Right forelimb (tissue), 1 donor: ENCODE data around the gene G0S2.
A peak's percentile ranks its signal among the peaks of the same experiment; 100 is the strongest.
"Not testable (repeated sequence)": the region's sequence is repeated elsewhere in the genome, so short reads cannot be mapped to it uniquely, and the experiment has no call there.

Experiments
- DNase-seq: peaks from one replicate; pipeline ENCODE4 v3.0.0-alpha.2; 2018

Gene G0S2

DNA sequence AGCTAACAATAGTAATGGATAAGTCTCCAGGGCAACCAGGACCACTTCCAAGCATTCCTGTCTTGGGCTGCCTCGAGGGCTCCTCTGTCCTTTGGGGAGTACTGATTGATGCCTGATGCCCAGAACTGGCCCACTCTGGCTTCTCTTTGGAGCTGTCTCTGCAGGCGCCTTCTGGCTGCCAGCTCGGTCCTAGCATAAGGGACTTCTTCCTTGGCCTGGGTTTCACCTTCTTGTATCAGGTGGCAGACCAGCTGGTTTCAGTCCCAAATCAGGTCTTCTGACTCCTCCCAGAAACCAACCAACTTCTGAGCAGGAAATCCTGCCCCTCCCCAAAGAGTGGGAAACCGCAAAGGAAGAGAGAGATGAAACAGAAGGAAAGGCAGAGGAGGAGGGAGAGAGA lies 10.6 kb downstream of the G0S2 start:
- DNase-seq = no peak

DNA sequence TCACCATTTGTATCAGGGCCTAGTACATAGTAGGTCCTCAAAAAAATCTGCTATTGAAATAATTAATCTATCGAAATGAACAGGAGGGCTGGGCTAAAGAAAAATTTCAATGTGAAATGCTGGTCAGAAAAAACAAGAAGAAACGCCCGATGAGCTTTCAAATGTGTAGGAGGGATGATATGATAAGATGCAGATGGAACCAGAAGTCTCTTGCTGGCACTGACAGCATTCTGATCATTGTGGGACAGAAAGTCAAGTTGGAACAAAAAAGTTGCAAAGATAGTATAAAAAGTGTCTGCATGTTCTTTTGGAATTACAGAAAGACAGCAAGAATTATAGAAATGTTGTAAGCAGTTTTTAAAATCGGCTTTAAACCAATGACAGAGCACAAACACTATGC lies 11.1 kb downstream of the G0S2 start:
- DNase-seq = no peak

DNA sequence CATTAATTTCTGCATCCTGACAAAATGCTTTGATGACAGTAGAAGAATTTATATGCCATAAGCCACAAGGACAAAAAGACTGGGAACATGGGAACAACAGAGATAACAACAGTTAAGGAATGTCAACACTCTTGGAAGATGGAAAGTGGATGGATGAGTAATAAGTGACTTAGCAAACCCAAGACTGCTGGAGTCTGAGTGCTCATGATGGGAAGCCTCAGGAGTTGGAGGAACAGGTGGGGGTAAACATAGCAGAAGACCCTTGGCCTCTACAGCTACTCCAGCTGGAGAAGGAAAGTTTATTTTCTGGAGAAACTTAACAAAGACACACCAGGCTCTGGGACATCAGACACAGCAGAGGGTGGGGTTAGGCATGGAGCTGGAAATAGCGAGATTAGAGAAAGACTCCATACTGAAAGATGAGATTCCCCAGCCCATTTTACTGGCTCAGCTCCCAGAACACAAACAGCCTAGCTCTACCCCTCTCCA lies 13.6 kb downstream of the G0S2 start:
- no peak for DNase-seq

DNA sequence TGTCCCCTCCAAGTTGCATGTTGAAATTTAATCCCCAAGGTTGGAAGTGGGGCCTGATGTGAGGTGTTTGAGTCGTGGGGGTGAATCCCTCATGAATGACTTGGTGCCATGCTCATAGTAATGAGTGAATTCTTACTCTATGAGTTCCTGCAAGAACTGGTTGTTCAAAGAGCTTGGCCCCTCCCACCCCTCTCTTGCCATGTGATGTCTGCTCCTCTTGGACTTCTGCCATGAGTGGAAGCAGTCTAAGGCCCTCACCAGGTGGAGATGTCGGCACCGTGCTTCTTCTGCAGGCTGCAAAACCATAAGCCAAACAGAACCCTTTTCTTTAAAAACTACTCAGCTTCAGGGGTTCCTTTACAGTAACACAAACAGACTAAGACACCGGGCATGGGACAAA lies 14.3 kb downstream of the G0S2 start:
- DNase-seq = no peak

DNA sequence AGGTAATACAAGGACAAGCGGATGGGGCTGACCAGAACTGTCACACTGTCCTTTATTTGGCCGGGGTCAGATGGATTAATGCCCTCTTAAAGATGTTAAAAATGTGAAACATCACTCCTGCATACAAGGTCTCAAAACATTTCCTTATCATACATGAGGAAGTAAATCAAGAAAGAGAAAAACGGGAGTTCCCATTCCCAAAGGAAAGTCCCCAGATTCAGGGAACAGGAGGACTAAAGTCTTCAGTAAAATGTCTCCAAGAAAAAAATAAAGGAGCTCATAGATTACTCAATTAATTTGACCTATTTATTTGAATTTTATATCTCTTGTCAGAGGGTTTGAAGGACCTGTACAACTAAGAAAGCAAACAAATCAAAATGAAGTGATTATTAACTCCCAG lies 16.0 kb downstream of the G0S2 start:
- DNase-seq = no peak

DNA sequence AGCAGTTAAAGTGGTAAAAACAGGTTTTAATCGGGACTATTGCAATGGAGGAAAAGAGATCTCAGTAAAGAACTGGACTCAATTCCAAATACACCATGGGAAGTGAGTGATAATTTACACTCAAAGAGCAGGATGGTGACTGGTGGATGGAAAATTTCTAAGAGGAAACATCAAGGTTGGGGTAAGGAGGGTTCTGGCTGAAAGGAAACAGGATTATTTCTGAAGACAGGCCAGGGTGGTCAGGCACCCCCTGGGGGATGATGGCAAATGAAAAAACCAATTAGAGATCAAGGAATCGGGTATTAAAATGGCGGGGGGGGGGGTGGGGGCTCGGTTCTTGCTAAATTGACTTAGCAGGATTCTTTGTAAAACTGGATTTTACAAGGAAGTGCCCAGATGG lies 17.1 kb downstream of the G0S2 start:
- DNase-seq = no peak

DNA sequence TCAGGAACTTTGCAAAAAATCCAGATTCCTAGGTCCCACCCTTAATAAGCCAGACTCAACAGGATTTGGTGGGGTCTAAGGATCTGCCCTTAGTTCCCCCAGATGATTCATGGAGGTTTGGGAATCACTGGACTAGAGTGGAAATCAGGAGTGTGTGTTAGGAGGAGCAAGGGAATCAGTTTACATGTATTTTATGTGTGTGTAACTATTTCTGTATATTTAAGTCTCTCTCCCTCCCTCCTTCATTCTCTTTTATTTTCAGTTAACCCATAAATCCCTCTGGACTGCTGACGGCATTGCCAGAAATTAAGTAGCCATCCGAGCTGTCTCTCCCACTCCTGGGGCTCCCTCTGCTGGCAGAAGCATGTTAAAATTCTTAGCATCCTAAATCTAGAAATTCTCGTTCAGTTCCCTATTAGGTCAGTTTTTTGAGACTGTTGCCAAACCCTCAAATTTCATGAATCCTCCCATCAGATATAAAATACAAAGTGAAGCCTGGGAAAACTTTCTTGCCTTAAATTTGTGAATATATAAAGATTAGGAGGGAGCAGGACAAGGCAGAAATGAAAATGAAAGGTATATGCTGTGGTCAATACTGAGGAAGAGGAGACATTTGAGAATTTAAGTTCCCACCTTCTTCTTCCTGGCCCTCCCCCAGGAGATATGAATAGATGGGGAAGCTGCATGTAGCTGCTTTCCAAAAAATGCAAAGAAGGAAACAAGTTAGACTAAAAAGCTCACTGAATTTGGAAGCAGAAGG lies 17.7 kb downstream of the G0S2 start:
- DNase-seq = peak; percentile 78

DNA sequence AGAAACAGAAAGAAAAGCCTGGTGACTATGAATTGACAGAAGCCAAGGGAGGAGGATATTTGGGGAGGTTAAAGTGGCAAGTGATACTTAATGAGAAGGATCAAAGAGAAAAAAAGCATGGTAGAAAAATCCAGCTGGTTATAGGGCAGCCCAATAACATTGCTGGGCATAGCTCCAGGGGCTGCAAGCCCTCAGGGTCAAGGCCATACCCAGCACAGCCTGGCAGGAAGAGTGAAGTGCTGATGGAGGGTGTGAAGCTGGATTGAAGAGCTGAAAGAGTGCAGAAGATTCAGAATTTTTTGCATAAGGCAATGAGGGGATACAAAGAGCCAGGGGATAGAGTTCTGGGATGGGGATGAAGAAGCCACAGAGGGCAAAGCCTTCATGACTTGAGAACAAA lies 21.5 kb downstream of the G0S2 start:
- DNase-seq = no peak

DNA sequence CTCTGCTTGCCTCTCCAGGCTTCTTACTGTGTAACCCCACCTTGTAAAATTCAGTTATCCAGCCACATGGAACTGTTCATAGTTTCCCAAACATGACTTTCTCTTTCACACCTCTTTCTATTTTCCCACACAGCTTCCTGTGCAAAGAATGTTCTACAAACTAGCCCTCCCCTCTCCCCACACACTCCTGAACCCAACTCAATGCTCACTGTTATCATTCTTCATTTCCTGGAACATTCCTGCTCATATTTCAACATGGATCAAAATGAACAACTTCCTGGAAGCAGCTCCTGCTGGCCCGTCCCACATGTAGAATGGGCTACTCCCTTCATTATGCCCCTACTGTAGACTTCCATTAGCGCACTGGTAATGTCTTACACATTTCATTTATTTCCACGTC lies 21.9 kb downstream of the G0S2 start:
- DNase-seq = no peak

DNA sequence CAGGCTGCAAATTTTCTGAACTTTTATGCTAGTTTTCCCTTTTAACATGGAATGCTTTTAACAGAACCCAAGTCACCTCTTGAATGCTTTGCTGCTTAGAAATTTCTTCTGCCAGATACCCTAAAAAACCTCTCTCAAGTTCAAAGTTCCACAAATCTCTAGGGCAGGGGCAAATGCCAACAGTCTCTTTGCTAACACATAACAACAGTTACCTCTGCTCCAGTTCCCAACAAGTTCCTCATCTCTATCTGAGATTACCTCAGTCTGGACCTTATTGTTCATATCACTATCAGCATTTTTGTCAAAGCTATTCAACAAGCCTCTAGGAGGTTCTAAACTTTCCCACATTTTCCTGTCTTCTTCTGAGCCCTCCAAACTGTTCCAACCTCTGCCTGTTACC lies 25.5 kb downstream of the G0S2 start:
- not testable (repeated sequence) for DNase-seq

DNA sequence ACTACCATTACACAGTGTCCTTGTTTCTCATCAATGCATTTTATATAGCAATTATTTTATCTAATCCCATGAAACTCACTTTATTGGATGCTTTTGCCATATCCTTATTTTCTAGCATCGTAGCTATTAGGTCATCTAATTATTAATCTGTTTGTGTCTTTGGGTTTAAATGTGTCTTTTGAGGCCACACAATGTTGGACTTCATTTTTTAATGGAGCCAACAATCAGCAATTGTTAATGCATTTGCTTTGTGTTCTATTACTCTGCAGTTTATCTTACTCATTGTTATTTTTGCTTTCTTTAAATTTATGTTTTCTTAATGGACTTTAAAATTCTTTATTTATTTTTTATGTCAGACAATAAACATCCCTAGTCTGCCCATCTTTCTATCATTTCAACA lies 27.6 kb downstream of the G0S2 start:
- DNase-seq = no peak

DNA sequence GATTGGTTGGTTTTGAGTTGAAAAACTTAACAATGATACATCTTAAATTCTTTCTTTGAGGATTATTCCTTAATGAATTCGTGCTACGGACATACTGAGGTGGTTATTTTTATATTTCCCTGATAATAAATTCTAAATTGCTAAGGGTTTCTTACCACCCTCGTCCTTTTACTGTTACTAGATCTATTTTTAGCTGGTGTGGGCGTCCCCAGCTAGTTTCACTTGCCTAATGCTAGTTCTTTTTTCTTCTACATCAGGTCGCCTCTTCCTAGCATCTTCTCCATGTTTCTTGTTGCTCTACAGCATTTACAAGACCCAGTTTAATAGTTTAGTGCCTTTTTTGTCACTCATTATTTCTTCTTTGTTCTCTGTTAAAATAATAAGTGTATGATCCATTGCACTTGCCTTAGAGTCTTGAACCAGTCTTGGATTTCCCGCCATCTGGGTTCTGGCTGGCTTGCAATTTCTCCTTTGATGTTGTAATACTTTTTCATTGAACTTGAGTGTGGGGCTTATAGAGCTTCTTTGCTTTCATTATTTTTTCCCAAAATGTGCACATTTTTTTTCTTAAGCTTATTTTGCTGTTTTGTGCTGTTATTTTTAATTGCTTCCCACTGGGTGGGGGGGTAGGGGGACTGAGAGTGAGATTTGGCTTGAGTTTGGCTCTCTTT lies 28.8 kb downstream of the G0S2 start:
- DNase-seq = no peak

DNA sequence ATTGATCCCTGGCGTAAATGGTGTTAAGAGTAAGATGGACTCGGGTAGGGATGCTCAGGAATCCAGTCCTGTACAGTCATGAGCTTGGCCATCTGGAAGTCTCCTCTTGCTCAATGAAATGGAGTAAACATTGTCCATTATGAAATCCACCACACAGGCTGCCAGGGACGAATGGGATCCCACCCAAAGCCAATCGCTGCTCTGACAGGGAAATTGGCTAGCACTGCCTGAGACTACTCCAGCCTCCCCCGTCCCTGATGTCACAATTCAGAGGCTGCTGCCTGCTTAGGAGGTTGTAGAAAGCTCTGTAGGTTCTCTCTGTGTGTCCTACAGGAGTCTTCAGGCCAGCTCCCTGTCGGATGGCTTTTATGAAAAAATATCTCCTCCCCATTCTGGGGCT lies 29.4 kb downstream of the G0S2 start, which contains the start of gene HSD11B1:
TSS of gene HSD11B1 (plus strand) at position 263 of the 400 bp plus-strand sequence. CDS start at position 360, 97 bp downstream.
- no peak for DNase-seq

DNA sequence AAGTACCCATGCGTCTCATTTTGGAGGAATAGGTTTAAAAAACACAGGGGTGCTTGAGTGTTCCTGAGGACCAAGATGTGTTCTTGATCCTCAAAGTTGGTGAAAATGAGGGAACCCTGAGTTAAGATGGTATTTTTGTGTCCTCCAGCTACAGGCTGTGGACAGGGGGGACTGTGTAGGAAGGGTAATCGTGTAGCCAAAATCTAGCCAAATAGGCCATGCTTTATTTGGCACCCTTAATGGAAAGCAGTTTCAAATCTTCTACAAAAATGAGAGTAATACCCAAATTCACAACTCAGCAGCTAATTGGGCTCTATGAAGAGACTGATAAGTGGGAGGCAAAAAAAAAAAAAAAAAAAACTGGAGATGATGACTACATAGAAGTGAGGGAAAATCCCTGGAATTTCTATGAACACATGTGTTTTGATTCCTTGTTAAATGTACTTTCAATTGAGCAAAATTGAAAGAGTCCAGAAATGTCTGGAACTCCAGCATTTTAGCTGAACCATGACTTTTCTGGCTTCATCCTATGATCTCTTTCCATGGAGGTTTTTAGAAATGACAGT lies 29.9 kb downstream of the G0S2 start:
- DNase-seq = no peak

DNA sequence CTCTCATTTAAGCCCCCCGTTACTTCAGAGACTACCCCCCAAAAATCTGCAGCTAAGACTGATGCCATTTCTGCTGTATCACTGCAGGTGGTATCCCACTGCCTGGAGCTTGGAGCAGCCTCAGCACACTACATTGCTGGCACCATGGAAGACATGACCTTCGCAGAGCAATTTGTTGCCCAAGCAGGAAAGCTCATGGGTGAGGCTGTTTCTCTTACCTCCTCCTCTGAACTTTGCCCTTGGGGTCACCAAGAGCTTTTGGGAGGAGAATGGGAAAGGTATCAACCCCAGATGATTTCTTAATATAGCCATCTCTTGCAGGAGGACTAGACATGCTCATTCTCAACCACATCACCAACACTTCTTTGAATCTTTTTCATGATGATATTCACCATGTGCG lies 31.4 kb downstream of the G0S2 start:
- no peak for DNase-seq

DNA sequence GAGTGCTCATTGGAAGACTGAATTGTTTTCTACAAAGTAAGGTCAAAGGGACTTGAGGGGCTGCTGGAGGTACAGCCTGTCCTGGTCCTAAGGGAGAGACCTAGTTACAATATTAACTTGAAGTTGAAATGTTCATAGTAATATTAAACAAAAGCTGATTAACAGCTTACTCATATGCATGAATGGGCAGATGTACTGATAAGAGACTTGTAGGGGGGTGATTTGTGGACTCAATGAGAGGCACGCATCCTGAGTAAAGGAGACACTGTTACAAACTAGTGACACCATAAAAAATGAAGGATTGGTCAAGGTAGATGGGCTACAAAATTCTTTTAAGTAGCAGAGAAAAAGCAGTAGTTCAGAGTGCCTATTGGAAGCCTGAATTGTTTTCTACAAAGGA lies 32.1 kb downstream of the G0S2 start:
- DNase-seq = no peak

DNA sequence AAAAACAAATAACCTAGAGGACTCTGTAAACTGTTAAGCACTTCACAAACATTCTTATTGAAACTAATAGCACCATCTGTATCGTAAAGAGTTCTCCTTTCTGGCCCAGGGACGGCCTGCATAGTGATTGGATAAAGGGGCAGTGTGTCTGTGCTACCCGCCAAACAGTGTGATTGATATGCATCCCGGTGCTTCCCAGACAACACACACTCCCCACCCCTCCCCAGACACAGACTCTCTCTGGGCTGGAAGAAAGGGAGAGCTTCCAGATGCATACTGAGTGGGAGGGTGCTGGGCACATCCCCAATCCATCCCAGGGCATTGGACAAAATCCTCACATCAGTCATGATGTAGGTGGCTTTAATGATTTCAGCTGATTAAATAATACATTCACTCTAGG lies 33.1 kb downstream of the G0S2 start:
- DNase-seq = no peak

DNA sequence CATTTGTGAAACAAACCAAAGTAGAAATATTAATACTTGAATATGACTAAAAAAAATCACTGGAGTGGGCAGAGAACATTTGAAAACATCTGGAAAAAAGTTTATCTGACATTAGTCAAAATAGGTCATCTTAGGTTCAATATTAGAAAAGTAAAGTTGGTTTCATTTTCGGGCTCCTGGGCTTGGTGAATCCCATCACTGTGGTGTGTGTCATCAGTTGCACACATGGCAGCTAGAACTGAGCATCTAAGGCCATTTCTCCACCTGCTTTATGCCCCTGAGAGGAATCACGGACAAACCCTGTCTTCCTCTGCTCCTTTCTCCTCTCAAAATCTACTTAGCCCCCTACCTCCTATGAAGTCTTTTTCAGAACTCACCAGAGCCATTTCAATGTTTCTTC lies 34.9 kb downstream of the G0S2 start:
- DNase-seq = no peak

DNA sequence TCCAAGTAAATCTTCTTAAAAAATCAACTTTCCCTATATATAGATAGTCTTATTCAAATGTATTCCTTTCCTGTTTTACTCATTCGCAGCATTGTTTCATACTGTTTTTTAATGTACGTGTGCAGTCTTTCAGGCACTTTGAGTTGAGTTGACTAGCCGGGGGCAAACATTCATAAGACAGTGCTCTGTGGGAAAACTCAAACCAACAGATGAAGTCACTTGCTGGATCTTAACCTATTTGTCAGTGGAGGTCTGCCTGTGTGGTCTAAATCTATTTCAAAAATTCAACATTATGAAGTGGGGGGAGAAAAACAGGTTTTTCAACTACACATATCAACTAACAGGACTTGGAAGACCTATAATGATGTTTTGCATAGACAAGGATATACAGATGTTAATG lies 35.6 kb downstream of the G0S2 start:
- no peak for DNase-seq

DNA sequence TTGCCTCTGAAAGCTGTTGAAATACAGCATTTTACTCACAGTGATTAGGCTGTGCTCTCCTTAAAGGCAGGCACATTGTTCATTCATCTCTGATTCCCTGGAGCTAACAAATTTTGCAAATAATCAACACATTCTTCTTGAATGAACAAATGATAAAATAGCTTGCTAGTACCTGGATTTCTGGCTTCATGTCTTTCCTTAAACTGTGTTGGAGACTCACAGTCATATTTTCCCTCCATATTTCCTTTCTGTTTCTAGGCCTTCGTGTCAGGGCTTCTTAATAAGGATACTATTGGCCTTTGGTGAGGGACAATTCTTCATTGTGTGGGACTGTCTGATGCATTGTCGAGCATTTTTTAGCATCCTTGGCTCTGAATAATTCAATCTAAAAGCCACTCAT lies 39.1 kb downstream of the G0S2 start:
- DNase-seq = no peak

DNA sequence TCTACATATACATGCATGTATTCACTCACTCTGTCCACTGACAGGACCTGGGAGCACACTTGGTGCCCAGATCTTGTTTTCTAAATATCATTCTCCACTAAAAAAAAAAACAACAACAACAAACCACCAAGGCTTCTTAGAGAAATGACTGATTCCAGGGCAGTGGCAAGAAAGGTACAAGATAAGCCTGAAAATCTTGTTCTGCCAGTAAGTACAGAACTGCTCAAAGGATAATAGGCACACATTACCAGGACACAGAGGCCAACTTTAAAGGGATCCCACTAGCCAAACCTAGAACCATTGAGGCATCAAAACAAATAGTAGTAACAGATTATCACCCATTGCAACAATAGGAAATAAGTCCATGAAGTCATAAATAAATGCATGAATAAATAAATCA lies 40.1 kb downstream of the G0S2 start:
- DNase-seq = no peak

DNA sequence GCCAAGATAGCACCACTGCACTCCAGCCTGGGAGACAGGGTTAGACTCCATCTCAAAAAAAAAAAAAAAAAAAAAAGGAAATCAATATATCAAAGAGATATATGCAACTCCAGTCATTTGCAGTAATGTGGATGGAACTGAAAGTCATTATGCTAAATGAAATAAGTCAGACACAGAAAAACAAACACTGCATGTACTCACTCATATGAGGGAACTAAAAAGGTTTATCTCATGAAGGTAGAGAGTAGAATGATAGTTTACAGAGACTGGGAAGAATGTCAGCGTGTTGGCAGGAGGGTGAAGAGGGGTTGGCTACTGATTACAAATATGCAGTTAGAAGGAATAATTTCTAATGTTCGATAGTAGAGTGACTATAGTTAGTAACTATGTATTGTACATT lies 42.6 kb downstream of the G0S2 start:
- DNase-seq = no peak

DNA sequence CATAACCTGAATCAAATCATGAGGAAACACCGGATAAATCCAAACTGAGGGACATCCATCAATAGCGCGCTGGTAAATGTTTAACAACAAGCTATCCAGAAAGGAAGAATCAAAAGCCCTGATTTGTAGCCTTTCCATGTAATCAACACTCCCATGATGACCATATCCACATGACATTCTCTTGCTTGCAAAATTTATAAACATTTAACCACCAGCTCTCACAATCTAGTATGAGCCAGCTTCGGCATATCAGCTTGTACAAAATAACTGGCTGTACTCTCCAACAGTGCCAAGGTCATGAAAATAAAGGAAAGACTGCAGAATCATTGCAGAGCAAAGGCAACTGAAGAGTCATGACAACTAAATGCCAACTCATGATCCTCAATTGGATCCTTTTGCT lies 45.1 kb downstream of the G0S2 start:
- DNase-seq = no peak

DNA sequence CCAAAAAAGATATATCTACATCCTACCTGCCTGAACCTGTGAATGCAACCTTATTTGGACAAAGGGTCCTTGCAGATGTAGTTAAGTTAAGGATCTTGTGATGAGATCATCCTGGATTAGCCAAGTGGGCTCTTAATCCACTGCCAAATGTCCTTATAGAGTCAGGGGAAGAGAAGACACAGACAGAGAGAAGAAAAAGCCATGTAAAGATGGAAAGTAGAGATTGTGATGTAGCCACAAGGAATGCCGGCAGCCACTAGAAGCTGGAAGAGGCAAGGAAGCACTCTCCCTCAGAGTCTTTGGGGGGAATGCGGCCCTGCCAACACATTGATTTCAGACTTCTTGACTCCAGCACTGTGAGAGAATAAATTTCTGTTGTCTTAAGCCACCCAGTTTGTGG lies 45.6 kb downstream of the G0S2 start:
- DNase-seq = no peak
